Measurements from ENCODE around the gene FCER2. TPM values are rescaled to one million over a fixed set of nuclear protein-coding genes. Genes with fewer than 3 reads are reported as not detected.

Gene FCER2
- total RNA-seq, 1 experiment from 2014 or later: not detected

- H3K4me1 ChIP-seq (ENCODE audit: insufficient read depth, low read length): no peaks in the 10 kb centered on the region
- no peaks in the 10 kb centered on the region for H3K9me3 ChIP-seq (ENCODE audit: control insufficient read depth, low read depth, low read length)
- peaks cover 75% of the 10 kb centered on the region for H3K27me3 Mint-ChIP-seq (ENCODE audit: low read depth)
- no peaks in the 10 kb centered on the region; the same call in 1 of the 2 replicates for H3K27me3 ChIP-seq (ENCODE audit: insufficient read depth, low read length)
- TF ChIP-seq CTCF (conservative IDR thresholded peaks at IDR 0.05): no peak
- H2BK120ac ChIP-seq (ENCODE audit: low read depth, low read length, poor library complexity, severe bottlenecking): no peak overlapping the region
- H3K9me3 Mint-ChIP-seq: peaks cover 0 to 4% of the 10 kb centered on the region in 2 experiments; a peak in 3 of 5 replicates
- H3K4me3 Mint-ChIP-seq: no peak overlapping the region
- no peak overlapping the region for H2BK20ac ChIP-seq (ENCODE audit: low read depth, low read length, poor library complexity, severe bottlenecking)
- H3K4ac ChIP-seq (ENCODE audit: low read depth, low read length): no peak overlapping the region
- H2AK5ac ChIP-seq (ENCODE audit: insufficient read length, low read length): no peak overlapping the region
- H3K18ac ChIP-seq (ENCODE audit: insufficient read length, low read depth, low read length): no peak overlapping the region
- H3T11ph ChIP-seq (ENCODE audit: low read length): no peak overlapping the region
- H4K8ac ChIP-seq (replicated peaks; ENCODE audit: insufficient read length, low read depth, low read length): no peak overlapping the region
- H3K27ac Mint-ChIP-seq: no peak overlapping the region
- no peaks in the 10 kb centered on the region for H4K20me1 ChIP-seq (ENCODE audit: control insufficient read depth, insufficient read depth, insufficient read length)
- H3K27ac ChIP-seq (ENCODE audit: insufficient read length, low read depth, low read length): no peak overlapping the region
- H2AFZ ChIP-seq (ENCODE audit: low read length): no peak overlapping the region
- H3K23me2 ChIP-seq (ENCODE audit: insufficient read length, low read depth, low read length, poor library complexity, severe bottlenecking): peaks cover 5% of the 10 kb centered on the region
- H3K14ac ChIP-seq (ENCODE audit: insufficient read depth, low read length): no peak overlapping the region
- no peaks in the 10 kb centered on the region for H3K36me3 Mint-ChIP-seq (ENCODE audit: insufficient read depth in 1 of 3, low read depth in 3 of 3)
- no peak overlapping the region for H4K91ac ChIP-seq (ENCODE audit: insufficient read length, low read depth, low read length)
- H3K4me2 ChIP-seq (ENCODE audit: insufficient read depth, insufficient read length, low read length): no peak overlapping the region
- H3K56ac ChIP-seq (ENCODE audit: insufficient read length, low read depth, low read length): no peak overlapping the region
- H2BK5ac ChIP-seq (ENCODE audit: insufficient read length, low read length): no peak overlapping the region
- no peak overlapping the region for H4K5ac ChIP-seq (ENCODE audit: insufficient read length, low read depth, low read length)
- H3K9ac ChIP-seq (ENCODE audit: extremely low read depth, insufficient read length, low read length): no peak overlapping the region
- no peak overlapping the region for H2BK12ac ChIP-seq (ENCODE audit: insufficient read length, low read depth, low read length)
- no peaks in the 10 kb centered on the region for H3K79me2 ChIP-seq (ENCODE audit: insufficient read depth, low read length)
- no CpG with 5 or more reads among the region's 7 CpGs for WGBS (ENCODE audit: extremely low coverage, insufficient read length, low lambda C conversion rate)
- no peak overlapping the region for H2BK15ac ChIP-seq (ENCODE audit: low read depth, low read length)
- no peak for DNase-seq
- H3K79me1 ChIP-seq (ENCODE audit: insufficient read depth, low read depth, low read length, poor library complexity, severe bottlenecking): no peaks in the 10 kb centered on the region
- no peak overlapping the region for H3K23ac ChIP-seq (ENCODE audit: insufficient read length, low read depth, low read length)
- peaks cover 8 to 16% of the 10 kb centered on the region in 2 experiments for H3K4me1 Mint-ChIP-seq
Measured at GRCh38 chr19:7676376-7676775, 25.6 kb downstream of the FCER2 start.
